SK-N-MC (cell line): Measurements from ENCODE around the gene MAT2A.

Source experiments
- EZH2 ChIP-seq: fragments of 200-600 bp; sonication (generic); IDR thresholded peaks from one replicate; pipeline ENCODE4 v1.6.1; 2017; ENCODE audit warnings: antibody characterized with exemption
- FOXP2 ChIP-seq: optimal IDR thresholded peaks from 2 replicates; pipeline ENCODE3; 2011; ENCODE audit warnings: mild to moderate bottlenecking, moderate library complexity; ENCODE audit not compliant: insufficient read depth; ENCODE audit errors: extremely low read length, control extremely low read depth
- POLR2AphosphoS5 ChIP-seq: IDR thresholded peaks from 2 replicates; pipeline ENCODE4 v1.6.1; 2012; ENCODE audit warnings: mild to moderate bottlenecking, low read depth, low read length, borderline replicate concordance

- no peak for TF ChIP-seq EZH2
- TF ChIP-seq POLR2AphosphoS5, result no peak
- TF ChIP-seq FOXP2, result no peak
Measured at GRCh38 chr2:85584857-85585780, 46.2 kb downstream of the MAT2A start.
